ENCODE measurements around the gene CDK12.
"Not testable (repeated sequence)": the region's sequence is repeated elsewhere in the genome, so short reads cannot be mapped to it uniquely, and the experiment has no call there.

Gene CDK12

GRCh38 chr17:39508987-39509386 lies 47.7 kb downstream of the CDK12 start:
- FAIRE-seq: no peak

- FAIRE-seq: no peak
Observed at GRCh38 chr17:39513309-39513708, 52.0 kb downstream of the CDK12 start.

- no peak for FAIRE-seq
Observed at GRCh38 chr17:39513915-39514314, 52.6 kb downstream of the CDK12 start.

GRCh38 chr17:39517224-39517623 lies 55.9 kb downstream of the CDK12 start:
- FAIRE-seq: no peak

GRCh38 chr17:39525801-39526506 lies 64.7 kb downstream of the CDK12 start:
- FAIRE-seq: no peak

GRCh38 chr17:39527220-39527813 lies 66.0 kb downstream of the CDK12 start:
- FAIRE-seq: no peak

- no peak for FAIRE-seq
Observed at GRCh38 chr17:39529455-39529854, 68.2 kb downstream of the CDK12 start.

- no peak for FAIRE-seq
Observed at GRCh38 chr17:39530513-39530912, 69.2 kb downstream of the CDK12 start.

- FAIRE-seq: no peak
Observed at GRCh38 chr17:39531252-39531651, 70.0 kb downstream of the CDK12 start.

- peak; percentile 42 for FAIRE-seq
Observed at GRCh38 chr17:39533891-39534290, 72.6 kb downstream of the CDK12 start.

- no peak for FAIRE-seq
Observed at GRCh38 chr17:39534768-39535405, 73.6 kb downstream of the CDK12 start.

- no peak for FAIRE-seq
Observed at GRCh38 chr17:39536468-39536867, 75.2 kb downstream of the CDK12 start.

GRCh38 chr17:39537364-39537763 lies 76.1 kb downstream of the CDK12 start:
- FAIRE-seq: not testable (repeated sequence)

- no peak for FAIRE-seq
Observed at GRCh38 chr17:39538866-39539265, 77.6 kb downstream of the CDK12 start.

- no peak for FAIRE-seq
Observed at GRCh38 chr17:39540611-39541010, 79.3 kb downstream of the CDK12 start.

- FAIRE-seq: no peak
Observed at GRCh38 chr17:39541652-39542051, 80.4 kb downstream of the CDK12 start.

- no peak for FAIRE-seq
Observed at GRCh38 chr17:39543176-39543575, 81.9 kb downstream of the CDK12 start.

- no peak for FAIRE-seq
Observed at GRCh38 chr17:39543664-39544063, 82.4 kb downstream of the CDK12 start.

GRCh38 chr17:39544361-39544760 lies 83.1 kb downstream of the CDK12 start:
- FAIRE-seq: not testable (repeated sequence)

- no peak for FAIRE-seq
Observed at GRCh38 chr17:39547713-39548478, 86.6 kb downstream of the CDK12 start.

- no peak for FAIRE-seq
Observed at GRCh38 chr17:39548494-39549225, 87.4 kb downstream of the CDK12 start.

GRCh38 chr17:39549747-39550573 lies 88.7 kb downstream of the CDK12 start:
- FAIRE-seq: no peak

All from G401.6 (cell line).